Superior temporal gyrus (tissue), 1 donor: ENCODE data around the gene CRB1.
"Not testable (repeated sequence)": the region's sequence is repeated elsewhere in the genome, so short reads cannot be mapped to it uniquely, and the experiment has no call there.

Experiments used
- DNase-seq: peaks from one replicate; pipeline ENCODE4 v3.0.0-alpha.2; 2016; ENCODE audit errors: extremely low spot score

The CRB1 gene

DNA sequence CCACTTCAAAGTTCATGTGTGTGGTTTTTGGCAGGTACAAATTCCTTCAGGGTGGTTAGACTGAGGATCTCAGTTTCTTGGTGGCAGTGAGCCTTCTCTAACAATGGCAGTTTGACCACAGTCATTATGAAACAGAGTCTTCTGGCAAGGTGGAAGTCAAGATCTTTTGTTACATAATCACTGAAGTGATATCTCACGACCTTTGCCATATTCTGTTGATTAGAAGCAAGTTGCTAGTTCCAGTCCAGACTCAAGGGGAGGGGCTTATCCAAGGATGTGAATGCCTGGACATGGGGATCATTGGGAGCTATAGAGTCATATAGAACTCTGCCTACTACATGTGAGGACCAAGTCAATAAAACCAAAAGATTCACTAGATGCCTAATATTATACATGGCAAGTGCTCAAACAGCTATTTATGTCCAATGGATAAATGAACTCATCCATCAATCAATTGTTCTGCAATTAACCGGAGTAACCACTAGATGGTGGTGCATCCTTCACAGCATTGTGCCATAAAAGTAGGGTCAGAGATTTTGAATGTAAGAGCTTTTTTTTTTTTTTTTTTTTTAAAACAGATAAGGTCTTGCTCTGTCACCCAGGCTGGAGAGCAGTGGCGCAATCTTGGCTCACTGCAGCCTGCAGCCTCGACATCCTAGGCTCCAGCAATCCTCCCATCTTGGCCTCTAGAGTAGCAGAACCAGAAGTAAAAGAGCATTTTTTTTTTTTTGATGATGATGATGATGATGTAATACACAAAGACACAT, 131.9 kb downstream of the CRB1 start:
- DNase-seq = no peak

DNA sequence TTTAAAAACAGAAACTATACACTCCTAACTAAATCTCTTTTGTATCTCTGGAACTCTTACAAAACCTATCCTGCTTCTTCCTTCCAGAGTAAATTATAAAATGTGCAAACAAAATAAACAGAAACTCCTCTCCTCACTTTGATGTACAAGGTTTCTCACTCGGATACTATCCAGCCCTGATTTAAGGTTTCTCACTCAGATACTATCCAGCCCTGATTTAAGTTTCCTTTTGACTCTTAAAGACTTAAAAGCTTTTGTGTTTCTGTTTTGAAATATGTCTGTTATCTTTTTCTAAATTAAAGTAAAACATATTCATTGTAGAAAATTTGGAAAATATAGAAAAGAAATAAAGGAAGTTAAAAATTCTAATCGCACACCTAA, 132.5 kb downstream of the CRB1 start:
- no peak for DNase-seq

DNA sequence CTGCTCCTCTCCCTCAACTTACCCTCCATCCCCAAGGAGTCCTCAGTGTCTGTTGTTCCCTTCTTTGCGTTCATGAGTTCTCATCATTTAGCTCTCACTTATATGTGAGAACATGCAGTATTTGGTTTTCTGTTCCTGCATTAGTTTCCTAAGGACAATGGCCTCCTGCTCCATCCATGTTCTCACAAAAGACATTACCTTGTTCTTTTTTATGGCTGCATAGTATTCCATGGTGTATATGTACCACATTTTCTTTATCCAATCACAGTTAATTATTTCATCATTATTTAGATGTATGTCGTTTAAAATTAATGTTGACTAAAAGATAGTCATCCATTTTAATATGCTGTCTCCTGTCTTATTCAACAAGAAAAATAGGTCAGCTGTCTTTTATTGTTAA, 134.1 kb downstream of the CRB1 start:
- DNase-seq = no peak

DNA sequence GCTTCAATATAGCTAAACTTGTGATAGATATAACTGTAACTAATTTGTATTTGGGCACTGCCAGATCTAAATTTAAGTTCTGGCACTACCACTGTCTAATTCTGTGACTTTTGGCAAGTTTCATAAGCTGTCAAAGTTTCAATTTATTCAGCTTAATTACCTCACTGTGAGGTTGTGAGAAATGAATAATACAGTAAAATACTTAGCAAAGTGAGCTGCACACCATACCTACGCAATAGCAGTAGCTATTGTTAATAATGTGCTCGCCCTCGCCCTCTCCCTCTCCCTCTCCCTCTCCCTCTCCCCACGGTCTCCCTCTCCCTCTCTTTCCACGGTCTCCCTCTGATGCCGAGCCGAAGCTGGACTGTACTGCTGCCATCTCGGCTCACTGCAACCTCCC, 136.7 kb downstream of the CRB1 start:
- not testable (repeated sequence) for DNase-seq

DNA sequence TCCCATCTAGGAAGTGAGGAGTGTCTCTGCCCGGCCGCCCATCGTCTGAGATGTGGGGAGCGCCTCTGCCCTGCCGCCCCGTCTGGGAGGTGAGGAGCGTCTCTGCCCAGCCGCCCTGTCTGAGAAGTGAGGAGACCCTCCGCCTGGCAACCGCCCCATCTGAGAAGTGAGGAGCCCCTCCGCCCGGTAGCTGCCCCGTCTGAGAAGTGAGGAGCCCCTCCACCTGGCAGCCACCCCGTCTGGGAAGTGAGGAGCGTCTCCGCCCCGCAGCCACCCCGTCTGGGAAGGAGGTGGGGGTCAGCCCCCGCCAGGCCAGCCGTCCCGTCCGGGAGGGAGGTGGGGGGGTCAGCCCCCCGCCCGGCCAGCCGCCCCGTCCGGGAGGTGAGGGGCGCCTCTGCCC, 137.6 kb downstream of the CRB1 start:
- not testable (repeated sequence) for DNase-seq

DNA sequence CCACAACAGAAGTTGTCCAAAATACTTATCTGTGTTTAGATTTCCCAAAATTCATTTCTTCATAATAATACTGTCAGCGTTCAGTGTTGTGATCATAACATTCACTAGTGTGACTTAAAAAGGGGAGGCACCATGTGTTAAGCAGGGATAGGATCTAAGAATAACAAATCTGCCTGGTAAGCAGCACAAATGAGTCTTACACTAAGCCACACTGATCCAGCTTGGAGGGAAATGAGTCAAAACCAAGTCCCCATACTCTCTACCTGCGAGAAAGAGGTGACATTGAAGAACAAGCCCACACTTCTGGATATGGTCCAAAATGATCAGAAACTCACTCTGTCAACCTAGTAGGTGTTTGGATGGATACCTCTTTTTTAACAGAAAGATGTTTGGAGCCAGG, 145.5 kb downstream of the CRB1 start:
- no peak for DNase-seq

DNA sequence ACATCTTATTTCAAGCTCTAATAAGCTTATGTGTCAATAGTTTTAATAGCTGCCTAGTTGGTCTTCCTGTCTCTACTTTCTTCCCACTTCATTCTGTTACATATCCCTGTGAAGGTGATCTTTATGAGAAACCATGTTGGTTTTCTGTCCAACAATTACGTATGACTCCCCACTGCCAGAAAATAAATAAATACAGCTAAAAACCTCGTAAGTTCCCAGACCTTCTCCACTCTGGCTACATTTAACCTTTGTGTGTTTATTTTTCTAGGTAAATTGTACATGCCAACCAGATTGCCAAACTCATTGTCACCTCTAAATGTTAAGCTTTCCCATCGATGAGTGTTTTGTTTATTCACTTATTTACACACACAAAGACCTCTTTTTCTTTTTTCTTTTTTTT, 147.2 kb downstream of the CRB1 start:
- no peak for DNase-seq

DNA sequence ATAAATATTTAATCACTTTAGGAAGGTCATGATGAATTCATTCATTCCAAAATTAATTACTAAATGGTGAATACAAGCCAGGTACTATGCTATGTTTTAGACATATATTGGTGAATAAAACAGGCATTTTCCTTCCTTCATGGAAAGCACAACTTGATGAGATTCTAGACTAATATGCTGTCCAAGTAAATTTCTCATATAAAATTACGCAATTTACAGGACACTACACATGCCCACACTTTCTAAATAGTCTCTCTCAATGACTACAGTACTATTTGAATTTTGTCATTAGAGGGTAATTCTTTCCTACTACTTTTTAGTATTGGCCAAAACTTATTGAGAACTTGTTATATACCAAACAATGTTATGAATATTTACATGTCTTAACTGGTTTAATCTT, 150.6 kb downstream of the CRB1 start:
- DNase-seq = no peak

DNA sequence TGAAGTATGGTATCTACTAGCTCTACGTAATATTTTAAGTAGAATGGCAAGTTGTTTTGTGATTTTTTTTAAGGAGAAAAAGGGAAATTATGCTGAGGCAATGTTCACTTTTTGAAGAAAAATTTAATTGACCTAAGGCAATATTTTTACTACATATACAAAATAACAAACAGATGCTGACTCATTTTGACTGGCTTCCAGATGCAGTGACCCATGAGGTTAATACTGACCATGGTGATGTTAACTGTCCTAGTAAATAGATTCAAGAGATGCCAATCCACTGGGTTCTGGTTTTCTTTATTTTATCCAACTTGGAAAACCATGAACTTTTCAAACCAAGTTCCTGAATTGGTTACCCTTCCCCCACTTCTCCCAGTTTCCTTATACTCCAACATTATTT, 154.9 kb downstream of the CRB1 start:
- no peak for DNase-seq

DNA sequence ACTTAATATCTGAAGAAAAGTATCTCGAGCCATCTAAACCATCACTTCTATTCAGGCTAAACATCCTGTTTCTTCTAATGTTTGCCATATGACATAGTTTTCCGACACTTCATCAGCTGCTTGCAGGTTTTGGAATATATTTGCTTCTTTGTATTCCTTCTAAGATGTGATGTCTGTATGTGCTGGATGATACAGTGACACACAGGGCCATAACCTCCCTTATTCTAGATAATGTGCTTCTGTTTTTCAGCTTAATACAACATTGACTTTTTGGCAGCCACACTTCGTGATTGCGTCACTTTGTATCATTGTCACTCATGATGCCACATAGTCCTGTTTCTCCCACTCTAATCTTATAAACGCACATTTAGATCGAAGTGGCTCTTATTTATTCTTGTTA, 156.3 kb downstream of the CRB1 start:
- no peak for DNase-seq

DNA sequence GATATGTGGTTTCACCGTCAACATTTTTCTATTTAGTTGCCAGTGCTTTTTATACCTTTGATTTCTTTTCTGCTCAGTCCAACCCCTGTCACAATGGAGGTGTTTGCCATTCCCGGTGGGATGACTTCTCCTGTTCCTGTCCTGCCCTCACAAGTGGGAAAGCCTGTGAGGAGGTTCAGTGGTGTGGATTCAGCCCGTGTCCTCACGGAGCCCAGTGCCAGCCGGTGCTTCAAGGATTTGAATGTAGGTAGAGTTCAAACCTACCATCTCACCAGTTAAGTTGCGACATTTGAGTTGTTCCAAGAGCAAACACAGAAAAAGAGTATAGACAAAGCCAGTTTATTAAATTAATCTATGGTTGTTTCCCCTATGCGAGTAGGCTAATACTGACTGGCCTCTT, 161.3 kb downstream of the CRB1 start:
- DNase-seq = no peak

DNA sequence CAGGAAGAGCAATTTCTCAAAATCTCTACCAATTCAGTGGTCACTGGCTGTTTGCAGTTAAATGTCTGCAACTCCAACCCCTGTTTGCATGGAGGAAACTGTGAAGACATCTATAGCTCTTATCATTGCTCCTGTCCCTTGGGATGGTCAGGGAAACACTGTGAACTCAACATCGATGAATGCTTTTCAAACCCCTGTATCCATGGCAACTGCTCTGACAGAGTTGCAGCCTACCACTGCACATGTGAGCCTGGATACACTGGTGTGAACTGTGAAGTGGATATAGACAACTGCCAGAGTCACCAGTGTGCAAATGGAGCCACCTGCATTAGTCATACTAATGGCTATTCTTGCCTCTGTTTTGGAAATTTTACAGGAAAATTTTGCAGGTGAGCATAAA, 167.2 kb downstream of the CRB1 start:
- no peak for DNase-seq

DNA sequence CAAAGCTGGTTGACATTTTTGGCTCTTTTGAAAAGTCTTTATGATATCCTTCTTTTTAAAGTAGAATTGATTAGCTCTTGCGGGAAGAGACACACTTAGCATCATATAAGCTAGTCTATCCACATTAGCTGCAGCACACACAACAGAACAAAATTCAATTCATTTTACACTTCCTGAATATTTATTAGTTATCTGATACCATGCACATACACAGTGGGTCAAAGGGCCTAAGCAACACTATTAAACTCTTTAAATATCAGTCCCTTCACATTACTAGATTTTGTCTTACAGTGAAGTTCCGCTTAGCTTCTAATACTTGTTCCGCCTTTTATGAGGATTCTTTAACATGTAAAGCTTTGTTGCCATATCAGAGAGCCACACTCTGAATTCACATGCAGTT, 169.5 kb downstream of the CRB1 start:
- no peak for DNase-seq

DNA sequence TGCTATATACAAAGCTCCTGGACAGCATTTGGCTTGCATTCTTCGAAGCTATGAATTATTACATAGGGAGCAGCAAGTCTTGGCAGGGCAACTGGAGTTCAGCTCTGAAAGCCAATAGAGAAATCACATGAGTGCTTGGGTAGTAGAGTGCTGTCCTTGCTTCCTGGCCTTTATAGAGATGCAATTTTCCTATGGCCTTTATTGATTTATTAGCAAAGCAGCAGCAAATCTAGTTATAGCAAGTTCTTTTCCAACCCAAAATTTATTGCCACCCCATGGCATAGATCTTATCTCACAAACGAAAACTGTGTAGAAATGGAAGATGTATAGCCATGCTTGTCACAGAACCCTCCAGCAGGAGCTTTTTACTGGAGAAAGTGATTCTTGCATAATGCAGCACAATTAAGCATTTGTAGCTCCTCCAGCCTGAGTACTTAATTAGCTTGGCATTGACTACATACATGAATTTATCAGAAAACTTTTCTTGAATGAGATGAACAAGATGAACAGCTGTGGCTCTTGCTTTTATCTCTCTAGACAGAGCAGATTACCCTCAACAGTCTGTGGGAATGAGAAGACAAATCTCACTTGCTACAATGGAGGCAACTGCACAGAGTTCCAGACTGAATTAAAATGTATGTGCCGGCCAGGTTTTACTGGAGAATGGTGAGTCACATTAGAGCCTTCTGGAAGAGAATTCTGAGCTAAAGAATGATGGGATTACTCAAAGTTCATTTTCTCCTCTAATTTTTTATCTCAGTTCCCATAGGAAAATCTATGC, 170.1 kb downstream of the CRB1 start:
- DNase-seq = no peak

DNA sequence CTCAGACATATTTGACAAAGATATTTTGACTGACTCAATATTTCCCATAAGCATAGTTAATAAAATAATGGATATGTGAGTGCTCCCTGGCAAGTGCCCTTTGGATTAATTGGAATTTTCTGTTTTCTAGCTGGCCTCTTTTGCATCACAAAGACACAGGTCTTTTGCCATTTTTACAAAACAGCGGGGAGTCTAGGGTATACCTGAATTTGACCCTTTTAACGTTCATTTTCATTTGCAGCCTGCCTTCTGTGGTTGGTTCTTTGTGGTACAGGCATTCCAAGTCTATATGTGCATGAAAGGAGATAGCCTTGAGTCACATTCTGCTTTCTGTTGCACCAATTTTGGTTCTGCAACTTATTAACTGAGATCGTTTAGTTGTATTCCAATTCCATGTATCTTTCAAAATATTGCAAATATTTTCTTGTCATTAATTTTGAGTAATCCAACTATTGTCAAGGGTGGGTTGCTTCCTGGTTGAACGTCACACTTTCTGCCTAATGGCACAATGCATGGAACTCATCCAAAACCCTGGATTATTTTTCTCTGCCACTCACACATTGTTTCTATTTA, 171.7 kb downstream of the CRB1 start:
- no peak for DNase-seq

DNA sequence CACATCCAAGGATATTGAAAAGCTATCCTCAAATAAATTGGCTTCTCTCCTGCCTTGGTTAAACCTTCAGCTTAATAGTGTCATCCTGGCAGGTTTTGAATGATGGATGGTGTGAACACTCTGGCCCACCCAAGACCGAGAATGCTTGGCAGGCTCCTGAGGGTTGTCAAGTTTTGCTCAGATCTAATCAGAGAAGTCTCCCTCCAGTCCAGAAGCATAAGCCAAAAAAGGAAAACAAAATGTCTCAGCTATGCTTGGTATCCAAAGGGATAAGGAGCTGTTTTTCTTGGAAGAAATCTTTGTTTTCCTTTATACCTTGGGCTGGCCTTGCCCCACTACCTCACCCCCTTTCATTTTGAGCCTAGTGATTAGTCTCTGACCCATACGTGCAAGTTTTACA, 172.7 kb downstream of the CRB1 start:
- no peak for DNase-seq

DNA sequence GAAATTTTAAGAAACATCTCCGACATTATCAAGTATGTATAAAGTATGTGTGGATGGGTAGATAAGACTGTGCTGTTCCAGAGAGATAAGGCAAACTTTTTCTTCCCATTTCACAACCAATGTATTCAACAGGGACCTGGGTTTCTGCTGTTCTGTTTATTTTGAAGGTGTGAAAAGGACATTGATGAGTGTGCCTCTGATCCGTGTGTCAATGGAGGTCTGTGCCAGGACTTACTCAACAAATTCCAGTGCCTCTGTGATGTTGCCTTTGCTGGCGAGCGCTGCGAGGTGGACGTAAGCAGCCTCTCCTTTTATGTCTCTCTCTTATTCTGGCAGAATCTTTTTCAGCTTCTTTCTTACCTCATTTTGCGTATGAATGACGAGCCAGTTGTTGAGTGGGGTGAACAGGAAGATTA, 174.0 kb downstream of the CRB1 start:
- DNase-seq = no peak

DNA sequence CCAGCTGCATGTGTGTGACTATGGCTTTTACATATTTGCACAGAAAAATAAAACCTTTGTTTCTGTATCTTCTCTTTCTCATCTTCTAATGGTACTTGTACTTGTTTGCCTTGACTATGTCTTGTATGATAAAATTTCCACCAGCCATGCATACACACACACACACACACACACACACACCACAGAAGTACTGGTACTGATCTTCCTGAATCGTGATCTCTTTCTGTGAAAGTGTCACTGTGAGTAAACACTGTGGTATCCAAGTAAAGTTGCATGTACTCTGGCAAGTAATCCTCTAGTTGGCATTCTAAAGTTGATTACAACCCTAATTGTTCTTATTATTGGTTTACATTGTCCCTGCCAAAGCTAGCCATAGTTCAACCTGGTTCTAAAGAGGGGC, 176.7 kb downstream of the CRB1 start:
- DNase-seq = no peak

DNA sequence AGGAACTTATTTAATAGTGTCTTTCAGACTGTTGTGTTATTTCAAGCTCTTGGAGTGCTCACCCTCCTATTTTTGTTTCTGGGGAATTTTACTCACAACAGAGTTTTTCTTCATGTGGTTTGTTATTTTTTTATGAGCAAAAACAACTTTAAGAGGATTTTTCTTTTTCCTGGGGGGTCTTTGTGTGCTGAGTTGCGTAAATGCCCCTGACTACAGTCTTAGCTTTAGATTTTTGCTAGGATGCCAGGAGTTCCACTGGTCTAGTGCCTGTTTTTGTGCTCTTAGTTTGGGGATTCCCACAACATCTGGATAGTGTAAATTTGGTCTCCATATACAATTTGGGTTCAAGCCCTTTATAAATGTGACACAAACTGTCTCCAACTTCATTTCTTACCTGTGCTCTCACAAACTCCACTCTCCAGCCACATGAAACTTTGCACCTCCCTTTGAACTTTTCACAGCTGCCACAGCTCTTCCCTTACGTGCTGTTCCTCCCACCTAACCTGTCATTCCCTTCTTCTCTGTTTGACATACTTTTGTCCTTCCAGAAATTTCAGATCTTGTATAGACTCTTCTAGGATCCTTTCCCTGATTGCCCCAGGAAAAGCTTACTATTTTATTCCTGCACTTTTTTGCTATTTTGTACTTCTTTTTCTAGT, 180.2 kb downstream of the CRB1 start:
- DNase-seq = no peak

DNA sequence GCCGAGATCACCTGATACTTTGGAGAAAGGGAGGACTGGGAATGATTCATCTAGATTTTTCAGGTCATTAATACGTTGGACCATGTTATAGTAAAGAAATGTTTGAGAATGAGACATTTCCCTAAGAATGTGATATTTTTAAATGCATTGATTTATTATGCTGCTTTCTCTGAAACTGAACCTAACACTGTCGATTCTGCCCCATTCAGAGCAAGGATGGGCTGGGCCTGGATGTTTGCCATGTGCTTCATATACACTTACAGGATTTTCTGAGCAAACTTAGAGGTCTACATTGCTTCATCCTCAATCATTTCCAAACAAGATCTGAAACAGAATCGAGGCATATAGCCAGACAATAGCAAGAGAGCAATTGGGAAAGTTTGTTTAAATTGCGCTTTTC, 183.3 kb downstream of the CRB1 start:
- no peak for DNase-seq

DNA sequence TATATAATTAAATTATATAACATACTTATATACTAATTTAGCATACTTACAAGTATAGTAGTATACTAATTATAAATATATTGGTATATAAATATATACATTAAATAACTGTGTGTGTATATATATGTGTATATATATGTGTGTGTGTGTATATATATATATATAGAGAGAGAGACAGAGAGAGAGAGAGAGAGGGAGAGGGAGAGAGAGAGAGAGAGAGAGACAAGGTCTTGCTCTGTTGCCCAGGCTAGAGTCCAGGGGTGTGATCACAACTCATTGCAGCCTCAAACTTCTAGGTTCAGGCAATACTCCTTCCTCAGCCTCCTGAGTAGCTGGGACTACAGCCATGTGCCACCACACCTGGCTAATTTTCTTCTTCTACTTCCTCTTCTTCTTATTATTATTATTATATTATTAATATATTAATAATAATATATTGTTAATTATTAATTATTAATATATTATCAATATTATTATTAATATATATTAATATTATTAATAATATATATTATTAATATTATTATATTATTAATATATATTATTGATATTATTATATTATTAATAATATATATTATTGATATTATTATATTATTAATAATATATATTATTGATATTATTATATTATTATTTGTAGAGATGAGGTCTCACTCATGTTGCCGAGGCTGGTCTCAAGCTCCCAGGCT, 185.5 kb downstream of the CRB1 start:
- DNase-seq = no peak

DNA sequence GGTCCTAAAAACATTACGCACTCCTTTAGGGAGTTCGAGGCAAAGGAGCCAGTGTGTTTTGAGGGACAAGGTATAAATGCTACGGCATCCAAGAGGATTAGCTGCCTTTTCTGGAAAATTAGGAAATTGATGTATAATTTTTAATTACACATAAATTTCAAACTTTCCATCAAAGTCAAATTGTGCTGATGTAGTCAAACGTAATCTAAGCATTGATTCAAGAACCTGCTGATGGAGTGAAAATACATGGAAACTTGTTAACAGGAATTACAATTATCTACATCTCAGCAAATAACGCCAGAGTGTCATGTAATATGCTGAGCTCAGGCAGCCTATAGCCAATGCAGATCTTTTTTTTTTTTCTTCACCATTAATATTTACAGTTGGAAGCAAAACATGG, 194.5 kb downstream of the CRB1 start:
- DNase-seq = no peak
